Endodermal cell (in vitro differentiated cells): ENCODE results near the gene SLC26A11. TPM values are rescaled to one million over a fixed set of nuclear protein-coding genes. Genes with fewer than 3 reads are reported as not detected.
A peak's percentile ranks its signal among the peaks of the same experiment; 100 is the strongest.

ENCODE experiments used
- DNase-seq: peaks from one replicate; pipeline ENCODE4 v3.0.0-alpha.2; 2017
- H3K27ac ChIP-seq: 2 replicates; pipeline ENCODE4 v1.5.1; 2013; ENCODE audit warnings: mild to moderate bottlenecking, low read depth, low read length, moderate library complexity
- H3K27me3 ChIP-seq: 2 replicates; pipeline ENCODE4 v1.6.1; 2013; ENCODE audit warnings: mild to moderate bottlenecking, low read length, moderate library complexity; ENCODE audit not compliant: insufficient read depth, control insufficient read depth, poor library complexity, severe bottlenecking
- H3K36me3 ChIP-seq: 2 replicates; pipeline ENCODE4 v1.7.0; 2013; ENCODE audit warnings: mild to moderate bottlenecking, low read length, moderate library complexity; ENCODE audit not compliant: control insufficient read depth, insufficient read depth
- H3K4me1 ChIP-seq: one replicate; pipeline ENCODE4 v1.7.0; 2013; ENCODE audit warnings: low read length; ENCODE audit not compliant: control insufficient read depth, insufficient read depth
- H3K4me3 ChIP-seq: 2 replicates; pipeline ENCODE4 v1.5.1; 2013; ENCODE audit warnings: mild to moderate bottlenecking, low read length, moderate library complexity
- H3K9ac ChIP-seq: 2 replicates; pipeline ENCODE4 v1.6.1; 2013; ENCODE audit warnings: mild to moderate bottlenecking, low read length, moderate library complexity; ENCODE audit not compliant: poor library complexity, severe bottlenecking; ENCODE audit errors: extremely low read depth
- H3K9me3 ChIP-seq: 2 replicates; pipeline ENCODE4 v1.6.1; 2013; ENCODE audit warnings: mild to moderate bottlenecking, low read length, moderate library complexity; ENCODE audit not compliant: control insufficient read depth
- H3K27ac Mint-ChIP-seq: 2 replicates; pipeline ENCODE4 v1.8.0; 2020; ENCODE audit warnings: mixed read lengths
- H3K27me3 Mint-ChIP-seq: 2 replicates; pipeline ENCODE4 v1.8.0; 2021; ENCODE audit warnings: mild to moderate bottlenecking, mixed read lengths; ENCODE audit not compliant: insufficient read depth
- H3K36me3 Mint-ChIP-seq: 2 replicates; pipeline ENCODE4 v1.8.0; 2020; ENCODE audit warnings: low read depth, mixed read lengths
- H3K4me1 Mint-ChIP-seq: 2 replicates; pipeline ENCODE4 v1.8.0; 2020; ENCODE audit warnings: mixed read lengths
- H3K4me3 Mint-ChIP-seq: 2 replicates; pipeline ENCODE4 v1.8.0; 2020; ENCODE audit warnings: mild to moderate bottlenecking, moderate library complexity, mixed read lengths
- H3K9me3 Mint-ChIP-seq: 2 replicates; pipeline ENCODE4 v1.8.0; 2020; ENCODE audit warnings: mild to moderate bottlenecking, mixed read lengths
- WGBS, 2 experiments: methylation state at CpG; one replicate each; pipeline versions ENCODE4 v1.1.5 to v1.1.7; 2013; ENCODE audit warnings: missing lambda C conversion rate in 2 of 2, mixed read lengths in 1 of 2; ENCODE audit not compliant: insufficient coverage in 1 of 2, insufficient read length in 1 of 2; 5-methylcytosine and 5-hydroxymethylcytosine counted together
- total RNA-seq, 2 donors: library from RNA; stranded (reverse); fragmentation: NEBNext Ultra II Directional in 1 of 2; extraction: Animal tissue kit (Norgen Biotek cat#: 25700) in 1 of 2; gene quantifications; 2 replicates in 1 of 2; 3 replicates in 1 of 2; pipeline ENCODE4 v1.2.1, GENCODE V29; 2021
- TF ChIP-seq, protein P1 (sequence below): fragments of 200-600 bp; sonication (generic); conservative IDR thresholded peaks from 2 replicates; pipeline ENCODE4 v1.5.0; 2021; ENCODE audit warnings: antibody characterized with exemption, mild to moderate bottlenecking

SLC26A11 gene
- total RNA-seq, 2 donors from 2014 or later, result 43.7 to 48.2 TPM

DNA sequence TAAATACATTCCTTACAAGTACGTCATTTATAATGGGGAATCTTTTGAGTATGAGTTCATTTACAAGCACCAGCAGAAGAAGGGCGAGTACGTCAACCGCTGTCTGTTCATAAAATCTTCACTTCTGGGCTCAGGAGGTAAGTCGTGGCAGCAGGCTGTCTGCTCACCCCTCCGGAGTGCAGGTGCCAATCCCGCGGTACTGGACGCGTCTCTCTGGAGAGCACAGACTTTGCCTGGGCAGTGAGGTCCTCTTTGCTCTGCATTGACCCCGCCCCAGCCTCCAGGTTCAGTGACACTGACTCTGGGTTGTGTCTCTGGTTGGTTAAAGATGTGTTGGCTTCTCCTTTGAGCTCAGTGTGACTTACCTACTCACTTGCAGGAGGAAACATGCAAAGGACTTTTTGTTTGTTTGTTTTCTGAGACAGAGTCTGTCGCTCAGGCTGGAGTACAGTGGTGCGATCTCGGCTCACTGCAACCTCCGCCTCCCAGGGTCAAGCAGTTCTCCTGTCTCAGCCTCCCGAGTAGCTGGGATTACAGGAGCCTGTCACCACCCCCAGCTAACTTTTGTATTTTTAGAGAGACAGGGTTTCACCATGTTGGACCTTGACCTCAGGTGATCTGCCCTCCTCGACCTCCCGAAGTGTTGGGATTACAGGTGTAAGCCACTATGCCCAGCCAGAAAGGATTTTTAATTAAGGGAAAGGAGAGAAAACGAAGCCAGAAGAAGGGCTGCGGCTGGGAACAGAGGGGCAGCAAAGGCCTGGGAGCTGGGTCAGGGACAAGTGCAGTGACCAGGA, 71.7 kb downstream of the SLC26A11 start:
- H3K36me3 Mint-ChIP-seq, result peaks cover 77% of the 10 kb centered on the region
- H3K36me3 ChIP-seq, result peaks cover 44% of the 10 kb centered on the region

DNA sequence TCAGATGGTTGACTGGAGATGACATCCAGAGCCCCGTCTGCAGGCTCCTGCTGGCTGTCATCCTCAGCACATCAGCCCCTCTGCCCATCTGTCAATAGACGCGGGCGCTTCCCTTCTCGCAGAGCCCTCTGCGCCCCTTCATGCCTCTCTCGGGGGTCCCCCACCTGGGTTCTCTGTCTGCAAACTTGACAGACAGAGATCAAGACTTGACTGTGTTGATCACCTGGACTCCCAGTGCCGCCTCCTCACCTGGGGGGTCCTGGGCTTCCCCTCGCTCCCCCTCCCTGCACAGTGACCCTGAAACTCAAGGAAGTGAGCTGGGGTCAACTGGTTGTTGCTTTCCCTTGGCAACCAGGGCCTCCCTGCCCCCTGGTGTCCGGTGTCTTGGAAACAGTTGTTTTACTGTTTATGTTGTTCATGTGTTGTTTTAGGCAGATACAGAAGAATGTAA, 72.3 kb downstream of the SLC26A11 start:
- Mint-ChIP-seq H3K9me3 (no peaks in the 10 kb centered on the region), H3K4me3 (no peak overlapping the region), H3K4me1 (no peaks in the 10 kb centered on the region), H3K36me3 (peaks cover 75% of the 10 kb centered on the region), H3K27me3 (no peaks in the 10 kb centered on the region), H3K27ac (peak overlapping the region; percentile 66)
- Histone ChIP-seq H3K36me3 (peaks cover 46% of the 10 kb centered on the region), H3K9ac (no peak overlapping the region), H3K9me3 (no peaks in the 10 kb centered on the region), H3K4me3 (no peak overlapping the region), H3K4me1 (no peaks in the 10 kb centered on the region), H3K27ac (peak overlapping the region; percentile 44), H3K27me3 (no peaks in the 10 kb centered on the region)
- TF ChIP-seq, protein P1, sequence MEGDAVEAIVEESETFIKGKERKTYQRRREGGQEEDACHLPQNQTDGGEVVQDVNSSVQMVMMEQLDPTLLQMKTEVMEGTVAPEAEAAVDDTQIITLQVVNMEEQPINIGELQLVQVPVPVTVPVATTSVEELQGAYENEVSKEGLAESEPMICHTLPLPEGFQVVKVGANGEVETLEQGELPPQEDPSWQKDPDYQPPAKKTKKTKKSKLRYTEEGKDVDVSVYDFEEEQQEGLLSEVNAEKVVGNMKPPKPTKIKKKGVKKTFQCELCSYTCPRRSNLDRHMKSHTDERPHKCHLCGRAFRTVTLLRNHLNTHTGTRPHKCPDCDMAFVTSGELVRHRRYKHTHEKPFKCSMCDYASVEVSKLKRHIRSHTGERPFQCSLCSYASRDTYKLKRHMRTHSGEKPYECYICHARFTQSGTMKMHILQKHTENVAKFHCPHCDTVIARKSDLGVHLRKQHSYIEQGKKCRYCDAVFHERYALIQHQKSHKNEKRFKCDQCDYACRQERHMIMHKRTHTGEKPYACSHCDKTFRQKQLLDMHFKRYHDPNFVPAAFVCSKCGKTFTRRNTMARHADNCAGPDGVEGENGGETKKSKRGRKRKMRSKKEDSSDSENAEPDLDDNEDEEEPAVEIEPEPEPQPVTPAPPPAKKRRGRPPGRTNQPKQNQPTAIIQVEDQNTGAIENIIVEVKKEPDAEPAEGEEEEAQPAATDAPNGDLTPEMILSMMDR, result peak; percentile 51
- 85 to 95% methylated on average over 9 to 10 of the region's 10 CpGs for WGBS, 2 experiments
- DNase-seq, result no peak

More for the DNA sequence above, 71.7 kb downstream of the SLC26A11 start:
- Mint-ChIP-seq H3K4me3 (no peak overlapping the region), H3K27me3 (no peaks in the 10 kb centered on the region), H3K27ac (no peak overlapping the region), H3K4me1 (no peaks in the 10 kb centered on the region), H3K9me3 (no peaks in the 10 kb centered on the region)
- peak overlapping the region; percentile 44 for H3K27ac ChIP-seq
- H3K9me3 ChIP-seq, result no peaks in the 10 kb centered on the region
- H3K4me1 ChIP-seq, result no peaks in the 10 kb centered on the region
- DNase-seq, result no peak
- TF ChIP-seq, protein P1, result no peak
- WGBS, 2 experiments, result 94% methylated on average over 14 to 20 of the region's 20 CpGs
- no peak overlapping the region for H3K4me3 ChIP-seq
- no peak overlapping the region for H3K9ac ChIP-seq
- H3K27me3 ChIP-seq, result no peaks in the 10 kb centered on the region

DNA sequence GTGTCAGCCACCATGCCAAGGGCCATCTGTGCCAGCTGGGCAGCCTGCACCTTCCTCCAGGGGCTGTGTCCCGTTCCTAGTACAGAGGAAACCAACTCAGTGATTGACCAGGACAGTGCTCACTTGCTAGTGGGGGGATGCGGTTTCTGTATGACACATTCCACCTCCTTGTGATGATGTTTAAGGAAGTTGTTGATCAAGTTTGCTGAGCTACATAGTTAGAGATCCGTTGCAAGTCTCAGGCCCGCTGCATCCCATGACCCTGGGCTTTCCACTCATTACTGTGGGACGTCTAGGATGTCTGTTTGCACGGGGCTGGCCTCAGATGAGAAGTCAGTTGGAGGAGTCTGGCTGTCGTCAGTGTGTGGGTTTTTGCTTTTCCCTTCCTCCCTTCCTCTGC, 74.0 kb downstream of the SLC26A11 start:
- H3K27me3 Mint-ChIP-seq, result no peaks in the 10 kb centered on the region
- Histone ChIP-seq H3K9ac (no peak overlapping the region), H3K27me3 (no peaks in the 10 kb centered on the region), H3K9me3 (peaks cover 4% of the 10 kb centered on the region), H3K4me3 (no peak overlapping the region), H3K36me3 (peaks cover 62% of the 10 kb centered on the region), H3K27ac (no peak overlapping the region), H3K4me1 (no peaks in the 10 kb centered on the region)
- TF ChIP-seq, protein P1, result no peak
- peaks cover 81% of the 10 kb centered on the region for H3K36me3 Mint-ChIP-seq
- no peak overlapping the region for H3K27ac Mint-ChIP-seq
- no peak for DNase-seq
- WGBS, 2 experiments, result 94 to 98% methylated on average over 4 to 6 of the region's 7 CpGs
- no peaks in the 10 kb centered on the region for H3K9me3 Mint-ChIP-seq
- no peaks in the 10 kb centered on the region for H3K4me1 Mint-ChIP-seq
- no peak overlapping the region for H3K4me3 Mint-ChIP-seq
